Activated T-helper 2 cell treated with anti-CD3 and anti-CD28 coated beads, Interferon-gamma antibody, Interleukin-2, Interleukin-4, amounts not matched to agents 10 μg/mL and 5 μg/mL and 100 μg/mL, durations not matched to agents 14 hours and 24 hours and 36 hours (primary cell): Measurements from ENCODE around the gene ZNF611. TPM values are rescaled to one million over a fixed set of nuclear protein-coding genes. Genes with fewer than 3 reads are reported as not detected.
A peak's percentile ranks its signal among the peaks of the same experiment; 100 is the strongest.
"Not testable (repeated sequence)": the region's sequence is repeated elsewhere in the genome, so short reads cannot be mapped to it uniquely, and the experiment has no call there.

Experiments
- DNase-seq: peaks from one replicate; pipeline ENCODE4 v3.0.0; 2021; ENCODE audit warnings: low spot score
- H3K27ac Mint-ChIP-seq: one replicate; pipeline ENCODE4 v1.8.0; 2021; ENCODE audit warnings: mixed read lengths
- H3K27me3 Mint-ChIP-seq: one replicate; pipeline ENCODE4 v1.8.0; 2021; ENCODE audit warnings: low read depth, mixed read lengths
- H3K36me3 Mint-ChIP-seq: one replicate; pipeline ENCODE4 v1.8.0; 2021; ENCODE audit warnings: low read depth, mixed read lengths
- H3K4me1 Mint-ChIP-seq: one replicate; pipeline ENCODE4 v1.8.0; 2021; ENCODE audit warnings: low read depth, mixed read lengths
- H3K4me3 Mint-ChIP-seq: one replicate; pipeline ENCODE4 v1.8.0; 2021; ENCODE audit warnings: low read depth, mild to moderate bottlenecking, moderate library complexity, mixed read lengths
- H3K9me3 Mint-ChIP-seq: one replicate; pipeline ENCODE4 v1.8.0; 2021; ENCODE audit warnings: mixed read lengths
- intact Hi-C: fragments of 100-400 bp; cut with micrococcal nuclease; formaldehyde crosslinking; loops from one replicate; pipeline ENCODE4 v1.15.1; 2023
- total RNA-seq: library from RNA; stranded (reverse); gene quantifications from 2 replicates; pipeline ENCODE4 v1.2.3, GENCODE V29; 2022

The ZNF611 gene
- total RNA-seq, result 15.6 and 17.3 TPM in 2 replicates

GRCh38 chr19:52734893-52735661, at the start of gene ZNF611:
Gene ZNF611, minus strand, starts transcription at chr19:52735044. Its CDS starts 19,150 bp downstream, at chr19:52715894.
- Mint-ChIP-seq H3K36me3 (peaks cover 36% of the 10 kb centered on the region), H3K27me3 (no peaks in the 10 kb centered on the region), H3K4me1 (peaks cover 19% of the 10 kb centered on the region), H3K4me3 (peak within 1 kb of the TSS; percentile 89), H3K27ac (peak within 1 kb of the TSS; percentile 81), H3K9me3 (peaks cover 13% of the 10 kb centered on the region)
- DNase-seq, result peak; percentile 97
- intact Hi-C loops, result loop anchor here (1.0 to 10.0 kb wide), 8 partner anchors 37 to 600 kb away; partner anchors contain the start of genes ZNF600, ZNF766, ZNF816 and ZNF845

- Mint-ChIP-seq H3K4me1 (peaks cover 37% of the 10 kb centered on the region), H3K36me3 (peaks cover 77% of the 10 kb centered on the region), H3K9me3 (peaks cover 54% of the 10 kb centered on the region)
- H3K27me3 Mint-ChIP-seq, H3K27ac Mint-ChIP-seq, H3K4me3 Mint-ChIP-seq, DNase-seq, intact Hi-C loops: not testable (repeated sequence)
These were observed 48.0 kb upstream of the ZNF611 start for GRCh38 chr19:52782864-52783263.

- no peak overlapping the region for H3K4me3 Mint-ChIP-seq
- peaks cover 17% of the 10 kb centered on the region for H3K4me1 Mint-ChIP-seq
- H3K9me3 Mint-ChIP-seq, result peaks cover 54% of the 10 kb centered on the region
- intact Hi-C loops, result no loop called here
- H3K27me3 Mint-ChIP-seq, result no peaks in the 10 kb centered on the region
- H3K36me3 Mint-ChIP-seq, result peaks cover 89% of the 10 kb centered on the region
- no peak overlapping the region for H3K27ac Mint-ChIP-seq
- DNase-seq, result peak; percentile 9
These were observed 44.0 kb upstream of the ZNF611 start for GRCh38 chr19:52778811-52779210.

DNA sequence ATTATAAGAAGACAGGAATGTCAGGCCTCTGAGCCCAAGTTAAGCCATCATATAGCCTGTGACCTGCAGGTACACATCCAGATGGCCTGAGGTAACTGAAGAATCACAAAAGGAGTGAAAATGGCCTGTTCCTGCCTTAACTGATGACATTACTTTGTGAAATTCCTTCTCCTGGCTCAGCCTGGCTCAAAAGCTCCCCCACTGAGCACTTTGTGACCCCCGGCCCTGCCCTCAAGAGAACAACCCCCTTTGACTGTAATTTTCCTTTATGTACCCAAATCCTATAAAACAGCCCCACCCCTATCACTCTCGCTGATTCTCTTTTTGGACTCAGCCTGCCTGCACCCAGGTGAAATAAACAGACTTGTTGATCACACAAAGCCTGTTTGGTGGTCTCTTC, 21.6 kb upstream of the ZNF611 start:
- H3K4me3 Mint-ChIP-seq, intact Hi-C loops, H3K27me3 Mint-ChIP-seq, DNase-seq, H3K4me1 Mint-ChIP-seq, H3K27ac Mint-ChIP-seq: not testable (repeated sequence)
- peaks cover 68% of the 10 kb centered on the region for H3K9me3 Mint-ChIP-seq
- peaks cover 10% of the 10 kb centered on the region for H3K36me3 Mint-ChIP-seq

GRCh38 chr19:52749780-52750179, 14.9 kb upstream of the ZNF611 start:
- Mint-ChIP-seq H3K36me3 (no peaks in the 10 kb centered on the region), H3K4me3 (no peak overlapping the region)
- intact Hi-C loops, result no loop called here

GRCh38 chr19:52748336-52748950, 13.6 kb upstream of the ZNF611 start:
- peaks cover 1% of the 10 kb centered on the region for H3K4me1 Mint-ChIP-seq
- H3K27me3 Mint-ChIP-seq, result no peaks in the 10 kb centered on the region
- no peak for DNase-seq
- intact Hi-C loops, result no loop called here
- H3K4me3 Mint-ChIP-seq, result no peak overlapping the region
- no peaks in the 10 kb centered on the region for H3K36me3 Mint-ChIP-seq
- H3K9me3 Mint-ChIP-seq, result peaks cover 58% of the 10 kb centered on the region
- no peak overlapping the region for H3K27ac Mint-ChIP-seq

More at GRCh38 chr19:52749780-52750179, 14.9 kb upstream of the ZNF611 start:
- Mint-ChIP-seq H3K27ac (no peak overlapping the region), H3K27me3 (no peaks in the 10 kb centered on the region), H3K9me3 (peaks cover 61% of the 10 kb centered on the region), H3K4me1 (peaks cover 1% of the 10 kb centered on the region)
- no peak for DNase-seq

- intact Hi-C loops, H3K36me3 Mint-ChIP-seq, H3K27me3 Mint-ChIP-seq, H3K4me3 Mint-ChIP-seq, H3K27ac Mint-ChIP-seq, DNase-seq: not testable (repeated sequence)
- Mint-ChIP-seq H3K4me1 (peaks cover 17% of the 10 kb centered on the region), H3K9me3 (peaks cover 51% of the 10 kb centered on the region)
These were observed 11.1 kb upstream of the ZNF611 start for GRCh38 chr19:52745919-52746318.

DNA sequence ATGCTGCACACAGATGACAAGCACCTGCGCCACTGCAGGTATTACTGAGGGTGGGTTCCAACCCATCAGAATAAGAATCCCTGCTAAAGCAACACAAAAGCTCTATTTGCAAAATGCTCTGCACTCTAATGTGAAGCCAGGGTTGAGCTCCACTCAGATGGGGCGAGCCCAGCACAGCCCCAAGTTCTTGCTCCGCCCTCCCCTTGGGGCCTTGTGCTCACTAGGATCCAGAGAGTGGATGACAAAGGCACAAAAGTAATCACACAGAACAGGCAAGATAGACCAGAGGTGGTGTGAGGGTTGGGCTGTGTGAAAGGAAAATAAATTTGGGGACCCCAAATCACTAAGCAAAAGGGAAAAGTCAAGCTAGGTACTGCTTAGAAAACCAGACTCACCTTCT, 8.2 kb upstream of the ZNF611 start:
- Mint-ChIP-seq H3K27me3 (no peaks in the 10 kb centered on the region), H3K4me3 (no peak overlapping the region), H3K27ac (no peak overlapping the region), H3K36me3 (peaks cover 3% of the 10 kb centered on the region), H3K9me3 (peaks cover 53% of the 10 kb centered on the region), H3K4me1 (peaks cover 17% of the 10 kb centered on the region)
- intact Hi-C loops, result no loop called here
- no peak for DNase-seq

GRCh38 chr19:52742516-52742915, 7.7 kb upstream of the ZNF611 start:
- peaks cover 49% of the 10 kb centered on the region for H3K9me3 Mint-ChIP-seq
- peaks cover 3% of the 10 kb centered on the region for H3K36me3 Mint-ChIP-seq
- DNase-seq, result no peak
- H3K4me1 Mint-ChIP-seq, result peaks cover 17% of the 10 kb centered on the region
- no peak overlapping the region for H3K27ac Mint-ChIP-seq
- H3K27me3 Mint-ChIP-seq, result no peaks in the 10 kb centered on the region
- intact Hi-C loops, result no loop called here
- H3K4me3 Mint-ChIP-seq, result no peak overlapping the region

- intact Hi-C loops, result no loop called here
- no peak overlapping the region for H3K4me3 Mint-ChIP-seq
- no peak for DNase-seq
- no peaks in the 10 kb centered on the region for H3K27me3 Mint-ChIP-seq
- H3K36me3 Mint-ChIP-seq, result peaks cover 3% of the 10 kb centered on the region
- H3K9me3 Mint-ChIP-seq, result peaks cover 44% of the 10 kb centered on the region
- H3K4me1 Mint-ChIP-seq, result peaks cover 17% of the 10 kb centered on the region
- H3K27ac Mint-ChIP-seq, result no peak overlapping the region
These were observed 7.2 kb upstream of the ZNF611 start for GRCh38 chr19:52741951-52742485.

- intact Hi-C loops, H3K4me3 Mint-ChIP-seq, DNase-seq, H3K27me3 Mint-ChIP-seq, H3K36me3 Mint-ChIP-seq, H3K27ac Mint-ChIP-seq: not testable (repeated sequence)
- Mint-ChIP-seq H3K4me1 (peaks cover 17% of the 10 kb centered on the region), H3K9me3 (peaks cover 40% of the 10 kb centered on the region)
These were observed 6.5 kb upstream of the ZNF611 start for GRCh38 chr19:52741371-52741770.

DNA sequence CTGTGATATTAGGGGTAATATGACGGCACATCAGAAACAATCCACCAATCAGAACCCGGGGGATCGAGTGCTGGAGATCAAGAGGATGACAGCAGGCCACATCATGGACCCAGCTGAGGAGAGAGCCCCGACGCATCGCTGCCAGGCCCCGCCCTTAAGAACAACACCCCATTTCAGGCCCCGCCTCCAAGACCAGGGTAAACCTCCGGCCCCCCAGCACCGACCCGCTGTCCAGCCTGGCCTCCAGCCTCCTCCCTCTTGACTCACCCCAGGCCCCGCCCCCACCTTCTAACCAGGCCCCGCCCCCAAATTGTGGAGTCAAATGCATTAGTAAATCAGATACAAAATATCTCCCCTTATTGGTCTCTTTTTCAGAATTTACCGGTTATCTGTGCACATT, 4.7 kb upstream of the ZNF611 start:
- intact Hi-C loops, result loop anchor here (5.0 to 10.0 kb wide), 4 partner anchors 33 to 595 kb away; partner anchors contain the start of genes ZNF766, ZNF816 and ZNF845
- peaks cover 22% of the 10 kb centered on the region for H3K4me1 Mint-ChIP-seq
- no peak overlapping the region for H3K27ac Mint-ChIP-seq
- no peak for DNase-seq
- peaks cover 6% of the 10 kb centered on the region for H3K36me3 Mint-ChIP-seq
- H3K27me3 Mint-ChIP-seq, result no peaks in the 10 kb centered on the region
- no peak overlapping the region for H3K4me3 Mint-ChIP-seq
- peaks cover 34% of the 10 kb centered on the region for H3K9me3 Mint-ChIP-seq

GRCh38 chr19:52735734-52736133, 890 bp upstream of the ZNF611 start:
- Mint-ChIP-seq H3K36me3 (peaks cover 30% of the 10 kb centered on the region), H3K4me3 (peak overlapping the region; percentile 55), H3K27ac (peak overlapping the region; percentile 81), H3K4me1 (peaks cover 19% of the 10 kb centered on the region), H3K27me3 (no peaks in the 10 kb centered on the region), H3K9me3 (peaks cover 20% of the 10 kb centered on the region)
- intact Hi-C loops, result loop anchor here (1.0 to 10.0 kb wide), 8 partner anchors 37 to 599 kb away; partner anchors contain the start of genes ZNF600, ZNF766, ZNF816 and ZNF845
- DNase-seq, result no peak
